ENCODE measurements around the gene FSTL4. TPM values are rescaled to one million over a fixed set of nuclear protein-coding genes. Genes with fewer than 3 reads are reported as not detected.

Gene FSTL4
- total and polyA plus RNA-seq, 12 donors, result 0.01 to 0.42 (median 0.38) TPM; not detected in 6

GRCh38 chr5:133366438-133366837, 245.9 kb downstream of the FSTL4 start:
- no peaks in the 10 kb centered on the region for H3K36me3 ChIP-seq
- H3K4me3 ChIP-seq, result no peak overlapping the region
- H3K4me1 ChIP-seq, result peaks cover 0 to 10% (median 5%) of the 10 kb centered on the region in 9 donors
- DNase-seq, result no peak
- TF ChIP-seq, protein P1, sequence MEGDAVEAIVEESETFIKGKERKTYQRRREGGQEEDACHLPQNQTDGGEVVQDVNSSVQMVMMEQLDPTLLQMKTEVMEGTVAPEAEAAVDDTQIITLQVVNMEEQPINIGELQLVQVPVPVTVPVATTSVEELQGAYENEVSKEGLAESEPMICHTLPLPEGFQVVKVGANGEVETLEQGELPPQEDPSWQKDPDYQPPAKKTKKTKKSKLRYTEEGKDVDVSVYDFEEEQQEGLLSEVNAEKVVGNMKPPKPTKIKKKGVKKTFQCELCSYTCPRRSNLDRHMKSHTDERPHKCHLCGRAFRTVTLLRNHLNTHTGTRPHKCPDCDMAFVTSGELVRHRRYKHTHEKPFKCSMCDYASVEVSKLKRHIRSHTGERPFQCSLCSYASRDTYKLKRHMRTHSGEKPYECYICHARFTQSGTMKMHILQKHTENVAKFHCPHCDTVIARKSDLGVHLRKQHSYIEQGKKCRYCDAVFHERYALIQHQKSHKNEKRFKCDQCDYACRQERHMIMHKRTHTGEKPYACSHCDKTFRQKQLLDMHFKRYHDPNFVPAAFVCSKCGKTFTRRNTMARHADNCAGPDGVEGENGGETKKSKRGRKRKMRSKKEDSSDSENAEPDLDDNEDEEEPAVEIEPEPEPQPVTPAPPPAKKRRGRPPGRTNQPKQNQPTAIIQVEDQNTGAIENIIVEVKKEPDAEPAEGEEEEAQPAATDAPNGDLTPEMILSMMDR (IDR thresholded peaks at IDR 0.05), result no peak
- ATAC-seq, result no peak
- H3K9me3 ChIP-seq, result no peaks in the 10 kb centered on the region
- intact Hi-C loops (cut with DNase I), result no loop called here
- 89 to 92% methylated on average over 6 of the region's 6 CpGs for WGBS, 2 donors
- no peak overlapping the region for H3K27ac ChIP-seq
- peaks cover 0 to 34% (median 11%) of the 10 kb centered on the region in 7 donors for H3K27me3 ChIP-seq

GRCh38 chr5:133365738-133366137, 246.6 kb downstream of the FSTL4 start:
- no peak for DNase-seq

DNA sequence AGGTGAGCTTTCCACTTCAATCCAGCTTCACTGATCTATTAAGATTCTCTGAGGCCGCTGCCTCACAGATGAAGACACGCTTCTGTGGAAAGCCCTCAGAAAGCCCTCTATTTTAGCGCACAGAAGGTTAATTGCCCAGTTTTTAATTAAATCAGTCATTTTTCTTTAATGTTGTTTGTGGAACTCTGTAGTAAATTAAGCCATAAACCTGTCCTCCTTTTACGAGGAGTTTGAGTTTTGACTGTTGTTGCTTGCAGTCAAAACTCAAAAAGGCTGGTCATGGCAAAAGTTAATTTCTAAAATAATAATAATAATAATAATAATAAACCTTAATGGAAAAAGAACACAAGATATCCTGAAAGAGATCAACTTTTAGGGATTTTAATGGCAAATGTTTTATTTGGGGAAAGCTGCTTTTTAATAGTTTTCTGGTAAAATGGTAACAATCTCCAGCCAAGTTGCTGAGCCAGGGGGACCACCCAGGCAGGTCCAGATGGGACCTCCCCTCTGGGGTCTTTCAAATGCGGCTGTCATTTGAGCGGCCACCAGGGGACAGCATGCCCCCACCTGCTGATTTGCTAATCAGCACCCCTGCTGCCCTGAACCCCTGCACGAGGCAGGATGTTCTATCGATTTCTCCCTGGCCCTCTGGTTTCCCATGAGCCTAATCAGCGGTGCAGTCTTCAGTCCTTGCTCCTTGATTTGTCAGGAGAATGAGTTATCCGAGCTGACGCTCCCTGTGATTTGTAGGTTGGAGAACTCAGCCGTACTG, 247.2 kb downstream of the FSTL4 start:
- peaks cover 0 to 5% (median 3%) of the 10 kb centered on the region in 9 donors for H3K4me1 ChIP-seq
- 41 to 43% methylated on average over 12 of the region's 12 CpGs for WGBS, 2 donors
- intact Hi-C loops (cut with DNase I), result no loop called here
- H3K27me3 ChIP-seq, result peaks cover 0 to 39% (median 14%) of the 10 kb centered on the region in 7 donors
- H3K27ac ChIP-seq, result no peak overlapping the region
- no peak for ATAC-seq
- H3K9me3 ChIP-seq, result no peaks in the 10 kb centered on the region
- no peak overlapping the region for H3K4me3 ChIP-seq
- no peaks in the 10 kb centered on the region for H3K36me3 ChIP-seq
- TF ChIP-seq, protein P1 (IDR thresholded peaks at IDR 0.05), result peak in 7 of 9 donors; percentile 19 to 41 (median 31)
- no peak for DNase-seq

More at GRCh38 chr5:133365738-133366137, 246.6 kb downstream of the FSTL4 start:
- H3K27me3 ChIP-seq, result peaks cover 0 to 38% (median 13%) of the 10 kb centered on the region in 7 donors
- no peak overlapping the region for H3K27ac ChIP-seq
- H3K9me3 ChIP-seq, result no peaks in the 10 kb centered on the region
- intact Hi-C loops (cut with DNase I), result no loop called here
- TF ChIP-seq, protein P1 (IDR thresholded peaks at IDR 0.05), result no peak
- no peaks in the 10 kb centered on the region for H3K36me3 ChIP-seq
- no peak overlapping the region for H3K4me3 ChIP-seq
- 77 to 80% methylated on average over 6 of the region's 6 CpGs for WGBS, 2 donors
- H3K4me1 ChIP-seq, result peaks cover 0 to 9% (median 5%) of the 10 kb centered on the region in 9 donors
- no peak for ATAC-seq

GRCh38 chr5:133363807-133364587, 248.3 kb downstream of the FSTL4 start:
- Histone ChIP-seq H3K36me3 (no peaks in the 10 kb centered on the region), H3K4me1 (no peaks in the 10 kb centered on the region), H3K9me3 (no peaks in the 10 kb centered on the region), H3K27ac (no peak overlapping the region), H3K27me3 (peaks cover 0 to 39% (median 14%) of the 10 kb centered on the region in 7 donors), H3K4me3 (no peak overlapping the region)
- TF ChIP-seq, protein P1 (IDR thresholded peaks at IDR 0.05), result no peak
- no peak for ATAC-seq
- WGBS, 2 donors, result 73 to 75% methylated on average over 10 of the region's 10 CpGs
- no peak for DNase-seq
- intact Hi-C loops (cut with DNase I), result no loop called here

Measured in heart right ventricle (tissue), 16 donors.